SK-N-SH treated with all-trans-retinoic acid at 6 μM for 48 hours (cell line): ENCODE results near the gene DENND1B.

ENCODE experiments used
- ARNTL ChIP-seq: fragments of 450-650 bp; formaldehyde crosslinking; IDR thresholded peaks from 2 replicates; pipeline ENCODE4 v1.5.0; 2020; ENCODE audit warnings: low read depth, mild to moderate bottlenecking, moderate library complexity, borderline replicate concordance
- BACH2 ChIP-seq: fragments of 250-450 bp; sonication (Bioruptor Pico); IDR thresholded peaks from 2 replicates; pipeline ENCODE4 v1.9.0; 2021; ENCODE audit warnings: mild to moderate bottlenecking, borderline replicate concordance
- CREB5 ChIP-seq: fragments of 250-450 bp; sonication (Bioruptor Pico); IDR thresholded peaks from 2 replicates; pipeline ENCODE4 v1.5.1; 2020; ENCODE audit warnings: low read depth, mild to moderate bottlenecking, moderate library complexity
- CSRNP3 ChIP-seq: fragments of 250-450 bp; sonication (Bioruptor Pico); IDR thresholded peaks from 2 replicates; pipeline ENCODE4 v1.5.1; 2021; ENCODE audit warnings: mild to moderate bottlenecking, moderate library complexity
- GLIS3 ChIP-seq: fragments of 250-450 bp; sonication (Bioruptor Pico); IDR thresholded peaks from 2 replicates; pipeline ENCODE4 v1.5.0; 2020; ENCODE audit warnings: mild to moderate bottlenecking, moderate library complexity
- PATZ1 ChIP-seq: fragments of 250-450 bp; sonication (Bioruptor Pico); IDR thresholded peaks from 2 replicates; pipeline ENCODE4 v1.8.0; 2020; ENCODE audit warnings: mild to moderate bottlenecking, moderate library complexity, borderline replicate concordance
- TCF4 ChIP-seq: fragments of 250-450 bp; sonication (Bioruptor Pico); IDR thresholded peaks from 2 replicates; pipeline ENCODE4 v1.8.0; 2021; ENCODE audit warnings: mild to moderate bottlenecking, moderate library complexity, borderline replicate concordance
- TOX ChIP-seq: fragments of 250-450 bp; sonication (Bioruptor Pico); IDR thresholded peaks from 2 replicates; pipeline ENCODE4 v1.8.0; 2021; ENCODE audit warnings: mild to moderate bottlenecking, moderate library complexity, borderline replicate concordance
- ZFP3 ChIP-seq: fragments of 250-450 bp; sonication (Bioruptor Pico); IDR thresholded peaks from 2 replicates; pipeline ENCODE4 v1.5.0; 2020; ENCODE audit warnings: mild to moderate bottlenecking, moderate library complexity
- ZFP30 ChIP-seq: fragments of 450-650 bp; formaldehyde crosslinking; IDR thresholded peaks from 2 replicates; pipeline ENCODE4 v1.5.0; 2022; ENCODE audit warnings: mild to moderate bottlenecking, moderate library complexity
- ZNF8 ChIP-seq: fragments of 450-650 bp; formaldehyde crosslinking; IDR thresholded peaks from 2 replicates; pipeline ENCODE4 v1.5.0; 2020; ENCODE audit warnings: mild to moderate bottlenecking, moderate library complexity

GRCh38 chr1:197481101-197481500 is 294.2 kb downstream of the DENND1B start:
- TF ChIP-seq TOX (CRISPR knock-in tag), result no peak
- no peak for TF ChIP-seq CREB5 (CRISPR knock-in tag)
- no peak for TF ChIP-seq ARNTL (CRISPR knock-in tag)
- TF ChIP-seq ZNF8 (CRISPR knock-in tag), result no peak
- TF ChIP-seq BACH2, result no peak
- TF ChIP-seq GLIS3 (CRISPR knock-in tag), result no peak
- no peak for TF ChIP-seq ZFP3 (CRISPR knock-in tag)
- TF ChIP-seq ZFP30 (CRISPR knock-in tag), result no peak
- no peak for TF ChIP-seq CSRNP3 (CRISPR knock-in tag)
- no peak for TF ChIP-seq PATZ1
- no peak for TF ChIP-seq TCF4 (CRISPR knock-in tag)
